GM12865 (cell line): ENCODE results near the gene APBA2.
"Not testable (repeated sequence)": the region's sequence is repeated elsewhere in the genome, so short reads cannot be mapped to it uniquely, and the experiment has no call there.

Source experiments
- DNase-seq: peaks from one replicate; pipeline ENCODE4 v3.0.0; 2010; ENCODE audit warnings: low read depth
- H3K4me3 ChIP-seq: 2 replicates; pipeline ENCODE4 v1.5.1; 2011; ENCODE audit warnings: mild to moderate bottlenecking, low read depth, low read length, control low read depth
- TF ChIP-seq, protein P1 (sequence below): IDR thresholded peaks from 2 replicates; pipeline ENCODE4 v1.5.1; 2011; ENCODE audit warnings: low read length, control low read depth, low read depth, inconsistent platforms; ENCODE audit not compliant: insufficient read depth; ENCODE audit errors: missing control alignments

APBA2 gene

GRCh38 chr15:28885128-28885629 lies 595 bp upstream of the APBA2 start:
- TF ChIP-seq, protein P1, sequence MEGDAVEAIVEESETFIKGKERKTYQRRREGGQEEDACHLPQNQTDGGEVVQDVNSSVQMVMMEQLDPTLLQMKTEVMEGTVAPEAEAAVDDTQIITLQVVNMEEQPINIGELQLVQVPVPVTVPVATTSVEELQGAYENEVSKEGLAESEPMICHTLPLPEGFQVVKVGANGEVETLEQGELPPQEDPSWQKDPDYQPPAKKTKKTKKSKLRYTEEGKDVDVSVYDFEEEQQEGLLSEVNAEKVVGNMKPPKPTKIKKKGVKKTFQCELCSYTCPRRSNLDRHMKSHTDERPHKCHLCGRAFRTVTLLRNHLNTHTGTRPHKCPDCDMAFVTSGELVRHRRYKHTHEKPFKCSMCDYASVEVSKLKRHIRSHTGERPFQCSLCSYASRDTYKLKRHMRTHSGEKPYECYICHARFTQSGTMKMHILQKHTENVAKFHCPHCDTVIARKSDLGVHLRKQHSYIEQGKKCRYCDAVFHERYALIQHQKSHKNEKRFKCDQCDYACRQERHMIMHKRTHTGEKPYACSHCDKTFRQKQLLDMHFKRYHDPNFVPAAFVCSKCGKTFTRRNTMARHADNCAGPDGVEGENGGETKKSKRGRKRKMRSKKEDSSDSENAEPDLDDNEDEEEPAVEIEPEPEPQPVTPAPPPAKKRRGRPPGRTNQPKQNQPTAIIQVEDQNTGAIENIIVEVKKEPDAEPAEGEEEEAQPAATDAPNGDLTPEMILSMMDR, result no peak
- no peak overlapping the region for H3K4me3 ChIP-seq

GRCh38 chr15:28886431-28887338 lies 911 bp downstream of the APBA2 start:
- TF ChIP-seq, protein P1, result no peak
- no peak overlapping the region for H3K4me3 ChIP-seq
- no peak for DNase-seq

More at GRCh38 chr15:28885128-28885629, 595 bp upstream of the APBA2 start:
- no peak for DNase-seq

- TF ChIP-seq, protein P1, result no peak
- no peak for DNase-seq
- H3K4me3 ChIP-seq, result no peak overlapping the region
Observed at GRCh38 chr15:28887339-28888174, 1.8 kb downstream of the APBA2 start.

GRCh38 chr15:28888302-28888894 lies 2.6 kb downstream of the APBA2 start:
- no peak overlapping the region for H3K4me3 ChIP-seq
- no peak for DNase-seq
- TF ChIP-seq, protein P1, result no peak

GRCh38 chr15:28888900-28889299 lies 3.1 kb downstream of the APBA2 start:
- TF ChIP-seq, protein P1, result no peak
- DNase-seq, result no peak
- H3K4me3 ChIP-seq, result no peak overlapping the region

GRCh38 chr15:28889346-28889745 lies 3.6 kb downstream of the APBA2 start:
- no peak overlapping the region for H3K4me3 ChIP-seq
- DNase-seq, result no peak
- TF ChIP-seq, protein P1, result no peak

GRCh38 chr15:28889871-28890270 lies 4.1 kb downstream of the APBA2 start:
- not testable (repeated sequence) for H3K4me3 ChIP-seq, DNase-seq

DNA sequence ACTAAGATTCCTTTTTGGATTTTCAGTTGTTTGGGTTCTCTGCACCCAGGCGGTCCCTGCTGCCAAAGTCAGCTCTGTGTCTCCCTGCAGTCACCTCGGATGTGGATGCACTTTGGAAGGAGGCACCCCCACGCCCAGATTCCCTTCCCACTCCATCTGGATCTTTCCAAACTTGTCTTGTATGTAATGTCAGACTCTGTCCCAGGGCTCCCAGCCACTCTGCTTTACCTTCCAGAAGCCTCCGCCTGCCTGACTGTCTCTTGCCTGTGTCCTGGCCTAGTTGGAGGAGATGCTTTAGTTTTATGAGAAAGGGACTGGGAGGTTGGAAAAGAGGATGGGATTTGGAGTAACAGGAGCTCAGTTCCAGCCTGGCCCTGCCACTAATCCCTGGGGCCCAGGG lies 4.5 kb downstream of the APBA2 start:
- H3K4me3 ChIP-seq, DNase-seq: not testable (repeated sequence)
